H1 (cell line): Measurements from ENCODE around the gene FAM120A. TPM values are rescaled to one million over a fixed set of nuclear protein-coding genes. Genes with fewer than 3 reads are reported as not detected.
A peak's percentile ranks its signal among the peaks of the same experiment; 100 is the strongest.

Experiments used
- CTCF ChIA-PET: fragments of 300-600 bp; sonication (Branson Sonifier 250); formaldehyde crosslinking; loops from one replicate; lab custom pipeline; 2021; ENCODE audit not compliant: partially characterized antibody; lab: Charles Lee
- POLR2A ChIA-PET: fragments of 300-600 bp; sonication (Branson Sonifier 250); formaldehyde crosslinking; loops from one replicate; lab custom pipeline; 2021; ENCODE audit warnings: inconsistent platforms; ENCODE audit not compliant: partially characterized antibody; lab: Charles Lee
- DNase-seq, 2 experiments: peaks; one replicate each; pipeline versions ENCODE4 v3.0.0 to v3.0.0-alpha.2; 2010 to 2022; ENCODE audit warnings: low spot score in 2 of 2, low read depth in 1 of 2, mixed read lengths in 1 of 2
- FAIRE-seq: peaks from 2 replicates; lab custom pipeline; 2011; peaks lifted over from hg19 to GRCh38; lab: Jason Lieb, UNC
- H2AFZ ChIP-seq: 2 replicates; pipeline ENCODE4 v1.8.1; 2012; ENCODE audit warnings: low read length, inconsistent platforms
- H2AK5ac ChIP-seq: 2 replicates; pipeline ENCODE4 v1.6.1; 2013; ENCODE audit warnings: low read depth, low read length
- H2BK120ac ChIP-seq: replicated peaks from 2 replicates; pipeline ENCODE3; 2013; ENCODE audit warnings: low read depth, low read length, inconsistent platforms
- H2BK12ac ChIP-seq: 2 replicates; pipeline ENCODE4 v1.6.1; 2013; ENCODE audit warnings: low read depth, low read length
- H2BK15ac ChIP-seq: 2 replicates; pipeline ENCODE4 v1.6.1; 2013; ENCODE audit warnings: low read length
- H2BK20ac ChIP-seq: 2 replicates; pipeline ENCODE4 v1.6.1; 2013; ENCODE audit warnings: low read length
- H2BK5ac ChIP-seq: 2 replicates; pipeline ENCODE4 v1.6.1; 2013; ENCODE audit warnings: low read depth, low read length
- H3K14ac ChIP-seq: 2 replicates; pipeline ENCODE4 v1.6.1; 2013; ENCODE audit warnings: inconsistent platforms; ENCODE audit not compliant: insufficient read length
- H3K18ac ChIP-seq: 2 replicates; pipeline ENCODE4 v1.6.1; 2013; ENCODE audit warnings: low read length; ENCODE audit errors: extremely low read depth
- H3K23ac ChIP-seq: 2 replicates; pipeline ENCODE4 v1.6.1; 2013; ENCODE audit warnings: inconsistent platforms; ENCODE audit not compliant: insufficient read length
- H3K23me2 ChIP-seq: 2 replicates; pipeline ENCODE4 v1.6.1; 2013; ENCODE audit warnings: low read depth, low read length
- H3K27ac ChIP-seq: 2 replicates; pipeline ENCODE4 v1.6.1; 2011; ENCODE audit warnings: low read depth, low read length, inconsistent platforms
- H3K27me3 ChIP-seq, 4 experiments: replicated peaks in 1 of 4; 1 replicate in 1 of 4; 2 replicates in 3 of 4; pipeline versions ENCODE4 v1.6.1 to v1.8.1; 2011 to 2013; ENCODE audit warnings: low read length in 3 of 4, mild to moderate bottlenecking in 3 of 4, inconsistent platforms in 2 of 4, mixed read lengths in 2 of 4, moderate library complexity in 1 of 4; ENCODE audit not compliant: control insufficient read depth in 3 of 4, insufficient read depth in 3 of 4; ENCODE audit errors: extremely low read depth in 1 of 4
- H3K36me3 ChIP-seq, 4 experiments: 2 replicates each; pipeline versions ENCODE4 v1.6.1 to v1.8.1; 2011 to 2013; ENCODE audit warnings: mild to moderate bottlenecking in 4 of 4, low read length in 3 of 4, moderate library complexity in 2 of 4, control low read depth in 1 of 4, inconsistent platforms in 1 of 4; ENCODE audit not compliant: insufficient read depth in 4 of 4, control insufficient read depth in 2 of 4
- H3K4ac ChIP-seq: replicated peaks from 2 replicates; pipeline ENCODE3; 2013; ENCODE audit warnings: low read length, low read depth, mixed read lengths, inconsistent platforms; ENCODE audit not compliant: insufficient read length
- H3K4me1 ChIP-seq, 4 experiments: replicated peaks in 1 of 4; 1 replicate in 1 of 4; 2 replicates in 3 of 4; pipeline versions ENCODE4 v1.6.1 to v1.8.1; 2011 to 2013; ENCODE audit warnings: low read length in 3 of 4, inconsistent platforms in 2 of 4, mixed read lengths in 1 of 4; ENCODE audit not compliant: insufficient read depth in 4 of 4, control insufficient read depth in 3 of 4
- H3K4me2 ChIP-seq, 2 experiments: 2 replicates each; pipeline versions ENCODE4 v1.6.1 to v1.8.1; 2011 to 2013; ENCODE audit warnings: low read depth in 2 of 2, low read length in 2 of 2, control low read depth in 1 of 2, inconsistent platforms in 1 of 2, mild to moderate bottlenecking in 1 of 2; ENCODE audit not compliant: insufficient read depth in 1 of 2
- H3K4me3 ChIP-seq, 4 experiments: fragments of 200-600, 300-600 bp in 1 of 4; sonication (generic), shearing (Covaris generic), sonication (Bioruptor Twin) in 1 of 4; 2 replicates each; pipeline versions ENCODE4 v1.5.1 to v1.8.1; 2011 to 2016; ENCODE audit warnings: low read length in 4 of 4, low read depth in 3 of 4, control low read depth in 2 of 4, inconsistent platforms in 2 of 4, mild to moderate bottlenecking in 2 of 4, mixed read lengths in 1 of 4, moderate library complexity in 1 of 4; ENCODE audit not compliant: insufficient read depth in 2 of 4; ENCODE audit errors: extremely low read depth in 1 of 4
- H3K56ac ChIP-seq: replicated peaks from 2 replicates; pipeline ENCODE3; 2013; ENCODE audit warnings: low read depth, mild to moderate bottlenecking, mixed read lengths, low read length, inconsistent platforms; ENCODE audit not compliant: insufficient read length
- H3K79me1 ChIP-seq: 2 replicates; pipeline ENCODE4 v1.6.1; 2013; ENCODE audit warnings: low read depth, low read length, control low read depth
- H3K79me2 ChIP-seq, 2 experiments: 2 replicates each; pipeline versions ENCODE4 v1.6.1 to v1.8.1; 2012 to 2013; ENCODE audit warnings: low read length in 2 of 2, mild to moderate bottlenecking in 2 of 2, inconsistent platforms in 1 of 2; ENCODE audit not compliant: insufficient read depth in 2 of 2, control insufficient read depth in 1 of 2
- H3K9ac ChIP-seq, 4 experiments: replicated peaks in 1 of 4; 1 replicate in 1 of 4; 2 replicates in 3 of 4; pipeline versions ENCODE4 v1.6.1 to v1.8.1; 2011 to 2013; ENCODE audit warnings: low read depth in 3 of 4, low read length in 3 of 4, control low read depth in 2 of 4, mild to moderate bottlenecking in 2 of 4, moderate library complexity in 2 of 4, inconsistent platforms in 1 of 4; ENCODE audit errors: extremely low read depth in 1 of 4
- H3K9me3 ChIP-seq, 2 experiments: 2 replicates each; pipeline versions ENCODE4 v1.6.1 to v1.8.1; 2012 to 2013; ENCODE audit warnings: mild to moderate bottlenecking in 2 of 2, moderate library complexity in 2 of 2, control low read depth in 1 of 2, inconsistent platforms in 1 of 2, low read depth in 1 of 2, low read length in 1 of 2, mixed read lengths in 1 of 2; ENCODE audit not compliant: insufficient read depth in 2 of 2
- H4K20me1 ChIP-seq, 2 experiments: replicated peaks in 1 of 2; 2 replicates each; pipeline versions ENCODE3 to v1.8.1; 2011 to 2013; ENCODE audit warnings: inconsistent platforms in 2 of 2, low read length in 2 of 2, mild to moderate bottlenecking in 1 of 2; ENCODE audit not compliant: insufficient read depth in 2 of 2, control insufficient read depth in 1 of 2
- H4K5ac ChIP-seq: 2 replicates; pipeline ENCODE4 v1.6.1; 2013; ENCODE audit warnings: low read length, low read depth, mixed read lengths, inconsistent platforms; ENCODE audit not compliant: insufficient read length
- H4K8ac ChIP-seq: 2 replicates; pipeline ENCODE4 v1.8.0; 2013; ENCODE audit warnings: mild to moderate bottlenecking, moderate library complexity, low read length, inconsistent platforms; ENCODE audit not compliant: insufficient read depth; ENCODE audit errors: extremely low read depth
- H4K91ac ChIP-seq: replicated peaks from 2 replicates; pipeline ENCODE3; 2013; ENCODE audit warnings: low read length, mixed read lengths, inconsistent platforms; ENCODE audit not compliant: insufficient read length
- CTBP2 ChIP-seq: IDR thresholded peaks from 2 replicates; pipeline ENCODE4 v1.7.0; 2011; ENCODE audit warnings: borderline replicate concordance, mild to moderate bottlenecking, moderate library complexity, mixed read lengths, low read length; ENCODE audit not compliant: insufficient read depth, insufficient read length
- EGR1 ChIP-seq: IDR thresholded peaks from 2 replicates; pipeline ENCODE4 v1.6.1; 2011; ENCODE audit warnings: low read depth, low read length, borderline replicate concordance
- EP300 ChIP-seq, 2 experiments: IDR thresholded peaks; 1 replicate in 1 of 2; 2 replicates in 1 of 2; pipeline ENCODE4 v1.6.1; 2011 to 2012; ENCODE audit warnings: low read depth in 2 of 2, low read length in 2 of 2, mild to moderate bottlenecking in 2 of 2, borderline replicate concordance in 1 of 2, inconsistent platforms in 1 of 2, moderate library complexity in 1 of 2
- EZH2 ChIP-seq: fragments of 200-600 bp; sonication (generic); IDR thresholded peaks from 2 replicates; pipeline ENCODE4 v1.7.1; 2012; ENCODE audit warnings: low read depth, mild to moderate bottlenecking, moderate library complexity, low read length, inconsistent platforms; ENCODE audit not compliant: severe bottlenecking
- GTF2F1 ChIP-seq: IDR thresholded peaks from 2 replicates; pipeline ENCODE4 v1.6.1; 2012; ENCODE audit warnings: low read depth, low read length, improper control_type of control experiment, borderline replicate concordance
- HDAC6 ChIP-seq: IDR thresholded peaks from one replicate; pipeline ENCODE4 v1.7.1; 2012; ENCODE audit warnings: low read depth, mild to moderate bottlenecking, inconsistent platforms, low read length, moderate library complexity
- JUN ChIP-seq: IDR thresholded peaks from 2 replicates; pipeline ENCODE4 v1.6.1; 2011; ENCODE audit warnings: low read depth, mild to moderate bottlenecking, improper control_type of control experiment, low read length
- KDM1A ChIP-seq: fragments of 200-600, 300-600 bp; sonication (generic); IDR thresholded peaks from 2 replicates; pipeline ENCODE4 v1.7.1; 2016; ENCODE audit warnings: mild to moderate bottlenecking, low read length, borderline replicate concordance
- NRF1 ChIP-seq: IDR thresholded peaks from 2 replicates; pipeline ENCODE4 v1.6.1; 2011; ENCODE audit warnings: mild to moderate bottlenecking, low read depth, low read length, improper control_type of control experiment
- SIN3A ChIP-seq, 2 experiments: IDR thresholded peaks in 1 of 2; conservative IDR thresholded peaks in 1 of 2; 2 replicates each; pipeline ENCODE4 v1.6.1; 2011 to 2012; ENCODE audit warnings: low read length in 2 of 2, improper control_type of control experiment in 1 of 2, low read depth in 1 of 2, mild to moderate bottlenecking in 1 of 2
- SIRT6 ChIP-seq: IDR thresholded peaks from one replicate; pipeline ENCODE4 v1.7.1; 2012; ENCODE audit warnings: low read length, inconsistent platforms
- TBP ChIP-seq: IDR thresholded peaks from 2 replicates; pipeline ENCODE4 v1.6.1; 2011; ENCODE audit warnings: low read depth, low read length, improper control_type of control experiment
- TEAD4 ChIP-seq: IDR thresholded peaks from 2 replicates; pipeline ENCODE4 v1.6.1; 2012; ENCODE audit warnings: low read depth, low read length, inconsistent platforms, mixed read lengths
- WGBS, 2 experiments: shearing (Covaris generic) in 1 of 2; methylation state at CpG; one replicate each; pipeline versions ENCODE4 v1.1.6 to v1.1.7; 2013 to 2015; ENCODE audit warnings: low lambda C conversion rate in 2 of 2, mixed read lengths in 2 of 2, inconsistent platforms in 1 of 2, low coverage in 1 of 2, missing lambda C conversion rate in 1 of 2; ENCODE audit not compliant: insufficient replicate concordance in 2 of 2, insufficient coverage in 1 of 2, insufficient read length in 1 of 2; ENCODE audit errors: extremely low coverage in 1 of 2, missing lambda C conversion rate in 1 of 2; 5-methylcytosine and 5-hydroxymethylcytosine counted together
- polyA plus RNA-seq, 7 experiments: library from polyadenylated mRNA; depleted of rRNA in 3 of 7; stranded (reverse) in 5 of 7; unstranded in 2 of 7; fragments of >200 nt in 5 of 7; fragments of 200-250 nt in 2 of 7; gene quantifications; 1 replicate in 5 of 7; 2 replicates in 1 of 7; 4 replicates in 1 of 7; pipeline versions ENCODE4 v1.2.1 to v1.2.3, GENCODE V29; 2011 to 2013; ENCODE audit warnings: missing spikeins in 2 of 7, mixed read lengths in 2 of 7
- total RNA-seq: library from RNA; stranded (reverse); fragmentation: NEBNext Ultra II Directional; extraction: Animal tissue kit (Norgen Biotek cat#: 25700); gene quantifications from 2 replicates; pipeline ENCODE4 v1.2.1, GENCODE V29; 2021

The FAM120A gene
- total and polyA plus RNA-seq, 2 of the 8 experiments (the other 6 are each of a cell fraction or from before 2014, with no cell fraction given) = 24.9 to 54.7 TPM

GRCh38 chr9:93601666-93602065 lies 150.2 kb downstream of the FAM120A start:
- WGBS, 2 experiments = 72% methylated on average over 5 of the region's 5 CpGs; no CpG with 5 or more reads in 1 of the 2 experiments
- H2AK5ac ChIP-seq = no peak overlapping the region
- no peak overlapping the region for H3K56ac ChIP-seq
- H2BK15ac ChIP-seq = no peak overlapping the region
- H4K91ac ChIP-seq = peak overlapping the region; percentile 77
- H3K36me3 ChIP-seq = no peaks in the 10 kb centered on the region
- peak overlapping the region; percentile 56; the same call in 1 of the 2 replicates for H2BK5ac ChIP-seq
- no peak overlapping the region for H3K4me2 ChIP-seq
- ChIA-PET CTCF (interaction anchor here (1.4 kb wide), 1 partner anchor 84 kb away, joined by 3 read pairs; no protein-coding TSS in a partner anchor), POLR2A (interaction anchor here (3.9 kb wide), 1 partner anchor 15 kb away, joined by 15 read pairs; no protein-coding TSS in a partner anchor)
- no peak overlapping the region for H3K14ac ChIP-seq
- peaks cover 0 to 3% of the 10 kb centered on the region in 2 experiments for H4K20me1 ChIP-seq
- FAIRE-seq (no peak), DNase-seq (no peak)
- no peak overlapping the region for H4K8ac ChIP-seq
- H3K23ac ChIP-seq = no peak overlapping the region
- no peak overlapping the region for H3K4me3 ChIP-seq
- H2AFZ ChIP-seq = no peak overlapping the region
- H3K79me1 ChIP-seq = peaks cover 2% of the 10 kb centered on the region; the same call in 1 of the 2 replicates
- peaks cover 3% of the 10 kb centered on the region for H3K23me2 ChIP-seq
- H3K27me3 ChIP-seq = no peaks in the 10 kb centered on the region; a peak in 1 of 7 replicates
- no peak overlapping the region for H3K18ac ChIP-seq
- 0 out of 2 replicates have a peak overlapping the region, but pooled peaks have one; percentile 77 for H2BK12ac ChIP-seq
- H3K9ac ChIP-seq = no peak overlapping the region
- H2BK120ac ChIP-seq = peak overlapping the region; percentile 90
- H3K9me3 ChIP-seq = no peaks in the 10 kb centered on the region
- peaks cover 0 to 14% of the 10 kb centered on the region in 2 experiments; a peak in 2 of 4 replicates for H3K79me2 ChIP-seq
- peak overlapping the region; percentile 34; the same call in 1 of the 2 replicates for H2BK20ac ChIP-seq
- no peak overlapping the region for H4K5ac ChIP-seq
- peaks cover 9 to 29% (median 20%) of the 10 kb centered on the region in 4 experiments for H3K4me1 ChIP-seq
- H3K27ac ChIP-seq = no peak overlapping the region
- no peak overlapping the region for H3K4ac ChIP-seq
- TF ChIP-seq GTF2F1 (no peak), EGR1 (no peak), NRF1 (no peak), SIN3A (conservative IDR thresholded peaks at IDR 0.05 in 1 of 2, IDR thresholded peaks at IDR 0.05 in 1 of 2; ENCODE audit: low read depth in 1 of 2, low read length in 2 of 2) (no peak), EP300 (IDR thresholded peaks at IDR 0.05; ENCODE audit: borderline replicate concordance in 1 of 2, low read depth in 2 of 2, low read length in 2 of 2) (no peak), TBP (no peak), EZH2 (no peak), TEAD4 (no peak), KDM1A (no peak), CTBP2 (no peak), HDAC6 (no peak), JUN (no peak), SIRT6 (no peak)
